GM19238 (cell line): ENCODE results near the gene ZBTB48.
"Not testable (repeated sequence)": the region's sequence is repeated elsewhere in the genome, so short reads cannot be mapped to it uniquely, and the experiment has no call there.

Experiments
- DNase-seq: peaks from one replicate; pipeline ENCODE4 v3.0.0; 2011; ENCODE audit warnings: low spot score; ENCODE audit not compliant: insufficient read length

ZBTB48 gene

DNA sequence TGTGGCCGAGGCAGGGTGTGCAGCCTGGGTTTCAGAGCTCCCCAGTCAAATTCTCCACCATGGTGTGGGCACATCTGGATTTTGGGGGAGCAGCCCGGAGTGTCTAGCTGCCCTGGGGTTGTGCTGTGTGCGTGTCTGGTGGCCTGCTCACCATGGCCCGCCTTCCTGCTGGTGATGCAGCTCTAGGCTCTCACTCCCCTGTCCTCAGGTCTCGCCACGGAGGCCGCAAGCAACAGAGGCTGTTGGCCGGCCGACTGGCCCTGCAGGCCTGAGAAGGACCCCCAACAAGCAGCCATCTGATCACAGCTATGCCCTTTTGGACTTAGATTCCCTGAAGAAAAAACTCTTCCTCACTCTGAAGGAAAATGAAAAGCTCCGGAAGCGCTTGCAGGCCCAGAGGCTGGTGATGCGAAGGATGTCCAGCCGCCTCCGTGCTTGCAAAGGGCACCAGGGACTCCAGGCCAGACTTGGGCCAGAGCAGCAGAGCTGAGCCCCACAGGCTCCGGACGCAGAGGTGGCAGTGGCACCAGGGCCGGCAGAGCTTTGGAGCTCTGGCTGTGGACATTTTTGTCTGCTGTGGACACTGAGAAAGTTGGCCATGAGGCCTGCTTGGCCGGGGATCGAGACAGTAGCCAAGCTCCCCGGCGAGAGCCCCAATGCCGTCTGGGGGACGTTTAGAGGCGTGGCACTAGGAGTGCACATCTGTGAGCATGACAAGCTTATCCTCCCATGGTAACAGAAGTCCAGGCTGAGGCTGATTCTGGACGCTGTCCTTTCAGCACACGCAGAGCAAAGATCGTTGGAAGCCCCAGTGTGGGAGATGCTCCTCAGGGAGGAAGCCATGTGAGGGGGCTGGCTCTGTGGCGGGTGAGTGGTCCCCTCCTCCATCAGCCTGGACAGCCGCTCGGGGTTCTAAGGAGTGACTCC is 53.1 kb downstream of the ZBTB48 start:
- no peak for DNase-seq

DNA sequence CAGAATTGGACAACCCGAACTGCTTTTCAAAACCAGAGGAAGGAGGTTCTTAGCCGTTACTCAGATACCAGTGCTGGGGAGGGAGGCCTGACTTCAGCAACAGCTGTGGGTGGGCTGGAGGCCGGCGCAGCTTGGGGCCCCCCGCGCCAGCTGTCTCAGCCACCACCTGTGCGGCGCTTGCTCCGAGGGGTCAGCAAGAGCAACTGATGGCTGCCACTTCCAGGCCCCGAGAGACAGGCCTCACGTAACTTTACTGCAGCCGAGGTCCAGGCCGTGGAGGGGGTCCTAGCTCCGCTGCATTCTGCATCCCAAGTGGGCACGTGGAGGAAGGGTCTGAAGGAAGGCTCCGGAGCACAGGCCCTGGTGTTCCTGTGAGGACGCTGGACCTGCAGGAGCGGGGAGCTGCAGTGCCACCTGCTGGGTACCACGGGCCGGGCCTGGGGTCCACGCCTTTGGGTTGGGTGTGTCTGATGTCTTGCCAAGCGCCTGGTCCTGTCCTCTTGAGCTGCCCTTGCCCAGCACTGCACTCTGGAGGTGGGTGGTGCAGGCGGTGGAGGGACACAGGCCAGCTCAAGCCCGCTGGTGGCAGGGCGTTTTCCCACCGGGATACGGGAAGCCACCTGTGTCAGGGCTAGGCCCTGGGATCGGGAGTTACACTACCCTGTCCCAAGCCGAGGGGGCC is 54.7 kb downstream of the ZBTB48 start:
- no peak for DNase-seq

DNA sequence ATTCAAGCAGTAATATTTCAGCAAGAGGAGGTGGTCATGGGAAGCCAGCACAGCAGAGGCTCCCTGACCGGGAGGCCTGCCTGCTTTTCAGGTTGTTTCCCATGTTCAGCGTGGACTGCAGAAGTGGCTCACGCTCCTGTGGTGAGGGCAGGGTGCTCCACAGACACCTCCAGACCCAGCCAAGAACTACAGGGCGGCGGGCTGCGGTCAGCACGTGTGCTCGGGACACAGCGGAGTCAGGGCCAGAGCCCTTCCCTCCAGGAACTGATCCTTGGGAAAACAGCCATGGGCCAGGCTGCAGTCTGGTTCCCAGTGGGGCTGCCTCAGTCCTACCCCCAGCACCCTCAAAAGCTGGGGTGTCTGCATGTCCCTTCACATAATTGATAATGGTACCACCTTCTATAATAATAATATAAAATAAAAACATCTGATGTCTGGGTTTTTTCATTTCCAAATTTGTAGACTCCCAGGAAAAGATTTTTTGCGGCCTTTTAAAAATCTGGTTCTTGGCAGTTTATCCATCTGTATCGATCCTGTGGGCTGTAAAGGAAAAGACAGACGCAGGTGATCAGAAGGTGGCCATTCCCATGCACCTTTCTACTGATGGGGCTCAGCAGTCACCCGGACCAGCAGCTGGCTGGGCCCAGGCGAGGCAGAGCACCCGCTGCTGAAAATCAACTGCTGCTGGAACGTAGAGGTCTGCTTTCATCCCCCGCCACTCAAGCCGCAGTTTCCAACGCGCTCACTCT is 55.5 kb downstream of the ZBTB48 start:
- no peak for DNase-seq

DNA sequence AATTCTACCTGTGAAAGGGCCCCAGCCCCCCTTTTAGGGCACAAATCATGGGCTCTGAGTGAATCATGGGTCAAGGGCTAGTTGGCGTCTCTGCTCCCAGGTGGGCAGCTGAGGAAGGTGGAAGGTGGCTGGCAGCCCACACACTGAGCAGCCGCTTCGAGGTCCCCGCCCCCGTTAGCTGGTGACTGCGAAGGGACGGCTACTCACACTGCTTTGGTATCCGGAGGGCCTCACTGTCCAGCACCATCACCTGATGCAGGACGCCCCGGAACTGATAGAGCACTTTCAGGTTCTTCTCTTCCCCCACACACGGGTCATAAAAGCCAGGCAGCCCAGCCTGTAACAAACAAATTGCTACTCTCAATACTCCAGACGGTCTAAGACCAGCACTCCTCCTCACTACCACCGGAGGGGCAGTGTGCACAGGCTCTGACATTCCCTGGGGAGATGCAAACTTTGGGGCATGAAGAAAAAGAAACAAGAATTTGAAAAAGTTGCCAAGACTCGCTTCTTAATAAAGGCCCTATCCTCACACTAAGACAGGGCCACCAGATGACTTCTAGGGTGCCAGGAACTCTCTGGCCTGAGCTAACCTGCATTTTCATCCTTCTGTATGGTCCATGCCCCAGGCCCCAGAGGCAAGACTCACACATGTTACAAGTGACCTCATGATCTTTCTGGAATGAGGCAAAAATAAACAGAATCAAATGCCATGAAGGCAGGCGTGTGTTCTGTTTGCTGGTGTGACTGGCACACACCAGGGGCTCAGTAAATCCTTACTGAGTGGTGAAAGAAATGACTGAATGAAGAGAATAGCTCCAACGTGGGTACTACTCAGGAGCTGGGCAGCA is 56.3 kb downstream of the ZBTB48 start:
- no peak for DNase-seq

DNA sequence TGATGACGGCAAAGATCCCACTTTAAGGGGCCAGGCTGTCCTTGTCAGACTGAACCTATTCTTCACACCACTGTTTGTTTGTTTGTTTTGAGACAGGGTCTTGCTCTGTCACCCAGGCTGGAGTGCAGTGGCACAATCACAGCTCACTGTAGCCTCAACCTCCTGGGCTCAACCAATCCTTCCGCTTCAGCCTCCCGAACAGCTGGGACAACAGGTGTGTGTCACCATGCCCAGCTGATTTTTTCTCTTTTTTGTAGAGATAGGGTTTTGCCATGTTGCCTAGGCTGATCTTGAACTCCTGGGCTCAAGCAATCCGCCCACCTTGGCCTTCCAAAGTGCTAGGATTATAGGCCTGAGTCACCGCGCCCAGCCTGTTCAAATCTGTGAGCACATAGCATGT is 57.0 kb downstream of the ZBTB48 start:
- DNase-seq, result not testable (repeated sequence)

DNA sequence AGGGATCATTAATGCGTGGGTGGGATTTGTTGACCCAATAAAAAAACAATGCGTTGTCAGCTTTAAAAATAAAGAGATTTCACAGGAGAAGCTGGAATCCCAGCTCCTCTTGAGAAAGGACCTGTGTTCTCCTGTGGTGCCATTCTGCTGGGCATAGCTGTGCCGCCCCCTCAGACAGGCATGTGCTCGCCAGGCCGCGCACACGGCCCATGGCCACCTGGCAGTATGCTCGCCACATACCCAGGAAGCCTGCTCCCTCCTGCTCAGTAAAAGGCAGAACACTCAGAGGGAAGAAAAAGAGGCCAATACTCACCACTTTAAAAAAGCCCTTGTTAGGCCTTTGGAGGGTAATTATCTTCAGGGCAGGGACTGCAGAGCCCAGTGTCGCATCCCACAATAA is 58.0 kb downstream of the ZBTB48 start:
- no peak for DNase-seq

DNA sequence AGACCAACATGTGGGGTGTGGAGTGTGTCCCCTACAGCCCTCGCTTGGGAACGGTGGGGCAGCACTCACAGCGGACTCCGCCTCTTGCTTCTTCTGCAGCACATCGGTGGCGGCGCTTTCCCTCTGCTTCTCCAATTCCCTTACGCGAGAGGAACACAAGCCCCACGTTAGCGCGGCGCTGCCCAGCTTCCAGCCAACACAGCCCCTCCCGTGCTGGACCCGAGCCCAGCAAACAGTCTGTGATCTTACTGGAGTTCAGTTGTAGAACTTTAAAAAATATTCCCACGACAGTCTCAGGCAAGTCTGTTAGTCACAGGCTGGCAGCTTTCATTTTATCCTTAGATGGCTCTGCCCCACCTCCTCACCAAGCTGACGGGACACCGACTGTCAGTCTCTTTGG is 58.4 kb downstream of the ZBTB48 start:
- no peak for DNase-seq
